ENCODE measurements around the gene C1orf52. TPM values are rescaled to one million over a fixed set of nuclear protein-coding genes. Genes with fewer than 3 reads are reported as not detected.

Gene C1orf52
- total and polyA plus RNA-seq, 2 of the 13 experiments (the other 11 are each of a cell fraction or from before 2014, with no cell fraction given), result 19.4 to 27.4 TPM

- TF ChIP-seq ZNF687 (CRISPR knock-in tag; IDR thresholded peaks at IDR 0.05) (peak; percentile 84), ELF3 (CRISPR knock-in tag; IDR thresholded peaks at IDR 0.05) (no peak), ATF7 (IDR thresholded peaks at IDR 0.05) (no peak), ATF7 (CRISPR knock-in tag; IDR thresholded peaks at IDR 0.05) (no peak), HHEX (CRISPR knock-in tag; IDR thresholded peaks at IDR 0.05) (no peak), NCOA1 (CRISPR knock-in tag; IDR thresholded peaks at IDR 0.05) (no peak), RFX3 (CRISPR knock-in tag; IDR thresholded peaks at IDR 0.05) (no peak), HMG20B (CRISPR knock-in tag; conservative IDR thresholded peaks at IDR 0.05) (no peak), SCMH1 (CRISPR knock-in tag; IDR thresholded peaks at IDR 0.05; ENCODE audit: borderline replicate concordance) (no peak), ADNP (CRISPR knock-in tag; IDR thresholded peaks at IDR 0.05) (no peak), ZNF17 (CRISPR knock-in tag; IDR thresholded peaks at IDR 0.05) (no peak), ZMYM4 (CRISPR knock-in tag; IDR thresholded peaks at IDR 0.05) (peak; percentile 1; the same call in 1 of the 2 replicates), KLF6 (CRISPR knock-in tag; IDR thresholded peaks at IDR 0.05) (no peak), HNF4G (IDR thresholded peaks at IDR 0.05; ENCODE audit: borderline replicate concordance, low read depth, low read length) (0 out of 2 replicates have a peak, but pooled peaks have one; percentile 18), HNF4G (CRISPR knock-in tag; IDR thresholded peaks at IDR 0.05; ENCODE audit: borderline replicate concordance, low read depth) (no peak), ZNF788 (CRISPR knock-in tag; IDR thresholded peaks at IDR 0.05; ENCODE audit: borderline replicate concordance) (no peak), ZNF263 (CRISPR knock-in tag; IDR thresholded peaks at IDR 0.05) (peak; percentile 3), DDIT3 (CRISPR knock-in tag; IDR thresholded peaks at IDR 0.05) (no peak), KAT8 (CRISPR knock-in tag; IDR thresholded peaks at IDR 0.05) (no peak), ZNF136 (CRISPR knock-in tag; IDR thresholded peaks at IDR 0.05; ENCODE audit: low read depth) (no peak), ARID4A (CRISPR knock-in tag; IDR thresholded peaks at IDR 0.05; ENCODE audit: borderline replicate concordance) (peak; percentile 80), ZNF777 (CRISPR knock-in tag; IDR thresholded peaks at IDR 0.05) (peak; percentile 99), SOX6 (IDR thresholded peaks at IDR 0.05) (no peak), SOX6 (CRISPR knock-in tag; IDR thresholded peaks at IDR 0.05) (no peak)
Measured at GRCh38 chr1:85201340-85202091, 57.9 kb downstream of the C1orf52 start (continued).

Data from HepG2 (cell line).